Ammon's horn (tissue), 1 donor: ENCODE results near the gene IRX1.

ENCODE experiments used
- DNase-seq: peaks from one replicate; pipeline ENCODE4 v3.0.0-alpha.2; 2016; ENCODE audit warnings: low spot score

The IRX1 gene

DNA sequence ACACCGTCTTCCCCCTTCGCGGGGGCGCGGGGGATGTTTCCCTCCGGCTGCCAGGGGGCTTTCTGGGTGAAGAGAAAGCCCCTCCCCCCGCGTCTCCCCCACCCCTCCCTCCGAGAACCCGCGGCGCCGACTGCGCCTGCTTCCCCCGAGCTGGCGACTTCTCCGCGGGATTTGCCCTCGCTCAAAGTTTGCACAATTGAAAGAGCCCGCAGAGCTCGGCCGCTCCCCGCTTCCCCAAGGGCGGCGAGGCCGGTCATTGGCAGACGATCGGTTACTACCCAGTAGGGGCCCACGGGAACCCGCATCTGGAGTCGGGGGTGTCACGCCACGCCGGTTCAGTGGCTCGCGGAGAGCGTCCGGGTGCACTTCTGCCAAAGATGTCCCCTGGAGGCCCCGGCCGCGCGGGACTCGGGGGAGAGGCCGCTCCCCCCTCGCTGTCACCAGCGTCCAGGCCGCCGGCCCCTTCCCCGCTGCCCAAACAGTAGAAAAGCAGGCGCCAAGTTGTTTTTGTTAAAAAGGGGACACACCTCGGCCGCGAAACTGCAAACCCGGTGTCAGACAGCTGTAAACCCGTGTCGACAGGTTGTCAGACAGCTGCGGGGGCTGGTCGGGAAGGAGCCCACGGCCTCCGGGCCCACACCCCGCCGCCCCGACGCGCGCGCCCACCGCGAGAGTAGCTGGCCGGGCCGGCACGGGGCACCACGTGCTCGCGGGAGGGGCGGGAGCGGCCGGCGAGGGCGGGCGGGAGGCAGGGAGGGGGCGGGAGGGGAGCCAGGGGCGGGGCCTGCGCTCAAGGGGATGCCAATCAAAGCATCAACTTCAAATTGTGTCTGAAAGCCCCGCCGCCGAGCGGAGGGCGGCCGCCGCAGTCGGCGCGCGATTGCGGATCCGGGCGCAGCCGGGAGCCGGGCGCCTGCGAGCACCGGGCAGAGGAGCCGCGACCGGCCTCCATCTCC, at the start of gene IRX1:
Gene IRX1 (plus strand): TSS at position 827 of the 956 bp plus-strand sequence. CDS start 274 bp downstream, outside the sequence.
- DNase-seq: peak; percentile 19

DNA sequence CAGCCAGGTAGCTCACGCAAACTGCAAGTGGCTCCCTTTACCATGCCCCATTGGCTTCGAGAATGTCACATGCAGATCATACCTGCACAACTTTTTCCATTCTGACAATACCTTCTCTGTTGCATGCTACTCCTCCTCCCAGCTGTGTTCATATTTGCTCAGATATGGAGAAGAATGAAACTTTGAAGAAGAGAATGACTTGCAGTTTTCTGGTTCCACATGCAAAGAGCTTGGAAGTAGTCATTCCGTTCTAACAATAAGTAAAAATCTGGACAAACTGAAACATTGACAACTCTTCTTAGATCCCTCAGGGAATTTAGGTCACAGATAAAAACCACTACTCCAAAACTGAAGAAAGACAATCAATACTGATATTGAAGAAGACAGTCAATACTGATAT, 49.6 kb upstream of the IRX1 start:
- no peak for DNase-seq

DNA sequence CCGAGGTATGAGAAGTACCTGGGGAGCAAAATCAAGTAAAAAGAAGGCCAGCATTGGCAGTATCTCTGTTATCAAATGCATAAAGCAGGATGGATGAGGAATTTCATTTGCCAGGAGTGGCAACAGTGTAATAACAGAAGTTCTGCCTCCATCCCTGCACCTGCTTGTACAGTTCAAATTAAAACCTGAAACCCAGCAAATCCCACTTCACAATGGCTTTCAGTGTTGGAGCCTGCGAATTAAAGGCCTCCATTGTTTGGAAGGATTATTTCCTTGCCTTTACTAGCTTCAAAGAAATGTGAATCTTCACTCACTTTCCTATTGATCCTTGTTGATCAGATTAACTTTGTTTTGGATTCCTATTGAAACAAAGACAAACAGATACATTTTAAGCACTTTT, 31.5 kb upstream of the IRX1 start:
- no peak for DNase-seq

DNA sequence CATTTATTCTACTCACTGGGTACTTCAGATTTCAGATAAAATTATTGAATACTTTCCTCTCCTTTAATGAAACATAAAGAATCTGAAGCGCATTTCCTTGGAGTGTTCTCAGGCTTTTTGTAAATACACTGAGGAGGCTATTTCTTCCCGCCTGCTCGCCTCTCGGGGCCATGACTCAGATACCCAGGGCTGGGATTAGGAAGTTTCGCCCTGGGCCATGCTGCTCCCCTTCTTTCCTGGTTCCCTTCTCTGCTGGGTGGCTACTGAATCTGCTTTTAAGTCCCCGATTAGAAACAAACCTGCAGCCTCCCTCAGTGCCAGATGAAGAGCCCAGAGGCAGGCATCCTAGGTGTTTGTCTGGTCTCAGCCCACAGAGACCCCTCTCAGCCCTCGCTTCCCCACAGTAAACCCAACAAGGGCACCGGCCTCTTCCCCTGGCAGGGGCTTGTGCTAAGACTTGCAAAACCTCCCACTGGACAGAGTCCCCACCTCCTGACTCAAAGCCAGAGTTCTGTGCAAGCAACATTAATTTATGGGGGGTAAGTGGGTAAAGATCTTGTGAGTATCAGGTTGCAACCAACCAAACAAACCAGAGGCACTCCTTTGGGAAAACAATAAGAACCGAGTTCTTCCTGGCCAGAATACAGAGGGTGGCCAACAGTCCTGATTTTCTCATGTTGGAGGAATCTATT, 30.7 kb upstream of the IRX1 start:
- DNase-seq: no peak

DNA sequence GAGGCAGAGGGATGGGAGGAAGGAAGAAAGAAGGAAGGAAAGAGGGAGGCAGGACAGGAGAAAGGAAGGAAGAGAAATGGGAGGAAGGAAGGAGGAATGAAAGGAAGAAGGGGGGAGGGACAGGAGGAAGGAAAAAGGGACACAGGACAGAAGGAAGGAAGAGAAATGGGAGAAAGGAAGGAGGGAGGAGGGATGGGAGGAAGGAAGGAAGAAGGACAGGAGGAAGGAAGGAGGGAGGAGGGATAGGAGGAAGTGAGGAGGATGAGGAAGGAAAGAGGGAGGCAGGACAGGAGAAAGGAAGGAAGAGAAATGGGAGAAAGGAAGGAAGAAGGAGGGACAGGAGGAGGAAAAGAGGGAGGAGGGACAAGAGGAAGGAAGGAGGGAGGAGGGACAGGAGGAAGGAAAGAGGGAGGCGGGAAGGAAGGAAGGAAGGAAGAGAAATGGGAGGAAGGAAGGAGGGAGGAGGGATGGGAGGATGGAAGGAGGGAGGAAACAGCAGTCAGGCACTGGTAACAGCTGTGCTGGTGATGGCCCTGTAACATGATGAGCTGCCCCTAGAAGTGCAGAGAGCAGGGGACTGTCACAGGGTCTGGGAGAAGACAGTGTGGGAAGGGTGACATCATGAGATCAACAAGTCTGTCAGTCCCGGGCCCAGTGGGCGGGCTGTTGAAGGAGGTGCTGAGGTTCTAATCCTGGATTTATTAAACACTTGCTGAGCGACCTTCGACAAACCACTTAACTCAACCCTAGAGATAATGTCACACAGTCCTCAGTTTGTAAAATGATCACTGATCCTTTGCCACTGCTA, 10.7 kb upstream of the IRX1 start:
- no peak for DNase-seq

DNA sequence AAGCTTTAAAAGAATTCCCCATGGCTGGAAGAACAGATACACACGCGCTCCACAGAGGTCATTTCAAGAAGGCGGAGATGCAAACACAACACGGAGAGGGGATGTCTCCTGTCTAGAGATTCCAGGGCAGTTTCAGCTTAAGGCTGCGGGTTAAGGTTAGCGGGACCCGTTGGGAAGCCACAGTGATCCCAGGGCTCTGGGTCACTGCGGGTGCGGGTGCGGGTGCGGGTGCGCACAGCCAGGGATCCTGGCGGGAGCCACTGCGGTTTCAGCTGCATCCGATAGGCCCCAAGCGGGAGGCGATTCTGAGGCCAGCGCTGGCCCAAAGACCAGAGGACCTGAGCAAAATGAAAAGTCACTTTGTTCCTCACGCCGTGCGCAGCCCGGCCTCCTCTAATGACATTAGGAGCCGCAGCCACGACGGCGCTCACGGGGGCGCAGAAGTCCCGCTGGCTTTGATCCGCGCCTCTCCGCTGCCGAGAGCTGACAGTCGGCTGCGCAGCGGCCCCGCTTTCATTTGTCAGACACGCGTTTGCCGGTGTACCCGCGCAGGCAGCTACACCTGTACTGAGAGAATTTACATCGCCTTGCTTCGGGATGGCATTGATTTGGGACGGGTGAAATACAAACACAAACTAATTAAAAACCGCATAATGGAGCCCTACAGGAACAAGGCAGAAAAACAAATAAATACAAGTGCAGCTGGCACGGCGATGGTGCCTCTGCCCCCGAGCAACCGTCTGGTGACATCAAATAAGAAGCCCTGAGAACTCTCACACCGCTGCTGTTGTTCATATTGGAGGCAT, 5.3 kb upstream of the IRX1 start:
- no peak for DNase-seq

DNA sequence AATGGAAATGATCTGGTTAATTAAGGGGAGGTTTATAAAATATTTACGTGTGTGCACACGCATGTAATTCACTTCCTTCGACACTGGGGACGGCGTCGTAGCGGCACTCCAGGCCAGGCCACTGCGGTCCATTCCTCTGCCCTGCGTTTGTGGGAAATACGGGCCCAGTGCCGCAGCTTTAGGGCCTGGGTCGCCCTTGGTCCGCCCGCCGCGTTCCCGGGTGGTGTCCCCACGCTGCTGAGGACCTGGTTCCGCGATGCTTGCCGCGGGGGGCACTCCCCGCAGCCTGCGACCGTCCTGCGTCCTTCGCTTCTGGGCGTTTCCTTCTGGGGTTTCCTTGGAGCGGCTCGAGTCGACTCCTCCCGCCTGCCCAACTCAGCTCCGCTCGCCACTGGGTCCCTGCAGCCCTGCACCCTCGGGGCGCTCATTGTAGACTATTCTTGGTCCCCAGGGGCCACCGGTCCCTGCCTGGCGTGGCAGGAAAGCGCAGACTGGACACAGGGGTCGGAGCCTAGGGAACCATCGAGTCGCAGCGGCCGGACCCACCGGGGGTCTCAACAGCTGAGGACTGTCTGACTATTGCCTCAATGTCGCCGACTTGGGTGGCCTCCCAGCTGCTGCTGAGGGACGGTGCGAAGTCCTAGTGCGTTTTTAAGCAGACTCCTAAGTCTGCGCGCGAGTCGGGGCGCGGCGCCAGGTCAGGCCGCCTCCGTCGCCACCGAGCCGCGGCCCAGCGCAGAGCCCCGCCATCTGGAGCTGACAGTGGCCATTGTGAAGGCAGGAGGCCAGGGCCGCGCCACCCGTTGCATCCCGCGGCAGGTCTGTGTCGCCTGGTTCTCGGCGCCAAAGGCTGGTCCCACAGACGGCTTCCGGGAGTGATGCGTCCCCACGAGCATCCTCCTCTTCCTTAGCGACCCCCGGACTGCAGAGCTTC, 4.4 kb upstream of the IRX1 start:
- no peak for DNase-seq

DNA sequence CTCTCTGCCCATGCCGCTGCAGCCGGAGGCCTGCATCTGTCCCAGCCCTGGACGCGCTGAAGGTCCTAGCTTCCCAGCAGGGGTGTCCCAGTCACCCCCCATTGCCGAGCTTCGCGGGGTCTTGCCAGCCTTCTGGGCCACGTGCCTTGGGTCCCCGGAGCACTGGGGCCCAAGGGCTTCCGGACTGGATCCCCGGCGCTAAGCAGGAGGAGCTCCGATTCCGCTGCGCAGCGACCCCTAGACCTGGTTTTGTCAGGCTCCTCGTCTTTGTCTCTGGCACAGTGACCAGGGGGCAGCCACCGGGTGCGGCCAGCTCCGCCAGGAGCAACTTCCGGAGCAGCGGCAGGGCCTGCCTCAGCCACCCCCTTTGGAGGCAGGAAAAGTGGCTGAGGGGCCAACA, 3.3 kb upstream of the IRX1 start:
- DNase-seq: no peak

- DNase-seq: no peak
Measured at GRCh38 chr5:3593771-3594509, 1.7 kb upstream of the IRX1 start.

DNA sequence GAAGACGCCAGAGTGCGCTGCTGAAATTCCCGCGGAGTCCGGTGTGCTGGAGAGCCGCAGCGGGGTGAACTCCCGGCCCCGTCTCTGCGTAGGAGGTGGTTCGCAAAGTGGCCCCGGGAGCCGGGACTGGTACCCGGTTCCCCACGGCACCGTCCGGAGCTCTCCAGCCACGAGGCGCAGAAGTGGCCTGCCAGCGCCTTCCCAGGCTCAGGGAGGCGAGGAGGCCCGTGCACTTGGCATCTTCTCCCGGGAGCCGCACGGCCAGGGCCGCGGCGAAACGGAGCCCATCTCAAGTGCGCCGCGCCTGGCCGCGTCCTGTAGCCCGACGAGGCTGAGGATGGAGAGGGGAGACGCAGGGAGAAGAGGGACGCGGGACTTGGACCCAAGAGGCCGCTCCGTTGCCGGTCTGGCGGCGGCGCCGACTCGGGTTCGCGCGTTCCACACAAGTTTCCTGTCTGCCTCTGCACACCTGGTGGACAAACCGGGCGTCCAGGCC, 1.1 kb upstream of the IRX1 start:
- peak; percentile 11 for DNase-seq

- no peak for DNase-seq
Measured at GRCh38 chr5:3596261-3596825, 711 bp downstream of the IRX1 start.

DNA sequence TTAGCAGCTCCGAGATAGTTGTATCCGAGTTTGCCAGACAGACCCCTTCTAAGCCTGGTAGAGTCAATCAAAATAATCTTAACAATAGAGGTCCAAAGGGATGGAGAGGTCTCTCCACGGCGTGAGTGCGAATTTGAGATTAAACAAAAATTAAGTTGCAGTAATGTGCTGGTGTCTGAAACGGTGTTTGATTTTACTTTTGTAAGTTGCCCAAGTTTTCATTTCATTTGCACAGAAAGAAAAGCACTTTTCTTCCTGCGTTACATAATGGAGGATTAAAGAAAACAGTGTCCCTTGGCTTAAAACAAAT, 1.2 kb downstream of the IRX1 start:
- no peak for DNase-seq

DNA sequence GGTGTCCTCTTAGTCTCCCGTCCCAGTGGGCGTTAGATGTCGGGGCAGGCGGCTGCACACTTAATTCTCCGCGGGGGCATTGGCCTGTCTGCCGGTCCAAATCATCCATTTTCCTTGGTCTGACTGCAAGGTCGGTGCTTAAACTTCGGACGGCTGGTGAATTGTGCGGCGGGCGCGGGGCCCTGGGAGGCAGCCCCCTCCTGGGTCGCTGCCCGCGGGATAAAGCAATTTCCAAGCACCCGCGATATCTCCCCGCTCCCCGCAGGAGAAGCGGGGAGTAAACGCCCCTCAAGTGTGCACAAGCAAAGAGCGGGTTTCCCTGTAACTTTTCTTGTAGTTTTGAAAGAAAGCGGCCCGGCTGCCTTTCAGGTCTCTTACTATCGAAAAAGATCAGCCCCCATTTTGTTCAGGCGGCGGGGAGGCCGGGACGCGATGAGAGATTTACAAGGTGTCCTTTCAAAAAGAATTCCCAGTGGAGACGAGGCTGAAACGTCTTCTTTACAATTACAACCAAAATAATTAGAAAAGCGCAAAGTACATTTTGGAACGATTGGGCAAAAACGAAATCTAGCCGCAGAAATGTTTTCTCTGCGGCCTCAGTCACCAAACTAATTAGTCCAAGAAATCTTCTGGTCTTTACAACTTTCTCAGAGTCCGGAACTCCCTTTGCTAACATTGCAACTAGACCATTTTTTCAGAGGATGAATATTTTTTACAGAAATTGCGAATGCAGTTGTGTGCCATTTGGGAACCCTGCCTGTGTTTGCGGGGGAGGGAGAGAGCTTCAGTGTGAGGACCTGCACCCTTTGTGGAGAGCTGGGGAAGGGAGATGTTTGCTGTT, 1.8 kb downstream of the IRX1 start:
- no peak for DNase-seq

- DNase-seq: no peak
Measured at GRCh38 chr5:3598207-3598606, 2.6 kb downstream of the IRX1 start.

GRCh38 chr5:3598769-3599211, 3.2 kb downstream of the IRX1 start:
- no peak for DNase-seq

- DNase-seq: no peak
Measured at GRCh38 chr5:3599226-3600105, 3.8 kb downstream of the IRX1 start.
